OCI-LY1 (cell line): ENCODE results near the gene RANBP1.

Experiments used
- CTCF ChIP-seq: fragments of 200-600 bp; sonication (generic), shearing (Covaris generic); IDR thresholded peaks from 2 replicates; pipeline ENCODE4 v1.5.1; 2017; ENCODE audit warnings: mild to moderate bottlenecking, antibody characterized with exemption, low read length, moderate library complexity, mixed read lengths
- EZH2 ChIP-seq: fragments of 200-600 bp; sonication (generic), shearing (Covaris generic); IDR thresholded peaks from 2 replicates; pipeline ENCODE4 v1.8.0; 2017; ENCODE audit warnings: borderline replicate concordance, mixed run types, mild to moderate bottlenecking, antibody characterized with exemption, low read length, moderate library complexity, mixed read lengths

DNA sequence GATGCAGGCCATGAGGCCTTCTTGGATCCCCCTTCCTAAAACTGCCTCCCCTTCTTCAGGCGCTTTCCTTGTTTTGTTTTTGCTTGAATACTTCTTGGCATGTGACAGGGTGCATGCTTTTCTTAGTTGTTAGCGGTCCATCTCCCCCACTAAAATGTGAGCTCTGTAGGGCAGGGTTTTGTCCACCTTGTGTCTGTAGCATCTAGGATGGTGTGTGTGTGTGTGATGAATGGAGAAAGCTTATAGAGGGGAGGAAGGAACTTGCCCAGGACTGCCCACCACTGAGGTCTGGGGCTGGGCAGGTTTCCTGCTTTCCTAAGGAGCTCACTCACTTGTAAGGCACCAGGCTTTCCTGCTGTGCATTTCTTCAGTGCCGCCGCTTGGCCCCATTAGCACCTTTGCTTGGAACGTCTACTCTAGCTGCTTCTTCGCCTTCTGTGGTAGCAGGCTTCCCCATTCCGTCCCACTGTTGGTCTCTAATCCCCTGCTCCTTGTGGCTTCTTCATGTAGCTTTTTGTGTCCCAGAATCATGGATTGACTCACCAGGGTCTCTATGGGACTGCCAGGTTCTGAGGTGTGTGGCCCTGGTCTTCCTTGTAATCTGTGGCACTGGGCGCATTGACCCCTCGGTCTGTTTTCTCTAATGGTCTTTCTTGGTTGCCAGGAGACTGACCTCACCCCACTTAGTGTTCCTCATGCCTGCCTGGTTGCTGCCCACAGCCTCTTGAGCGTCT is 32.6 kb upstream of the RANBP1 start:
- TF ChIP-seq CTCF (no peak), EZH2 (no peak)
